Tibial nerve (tissue), 4 donors: ENCODE measurements around the gene CALD1. TPM values are rescaled to one million over a fixed set of nuclear protein-coding genes. Genes with fewer than 3 reads are reported as not detected.

Experiments
- DNase-seq, 2 donors: peaks; one replicate each; pipeline ENCODE4 v3.0.0-alpha.2; 2019; ENCODE audit warnings: low spot score in 2 of 2
- H3K27ac ChIP-seq, 4 donors: fragments of 200-600 bp; sonication (generic) in 3 of 4; one replicate each; pipeline ENCODE4 v1.5.1; 2017 to 2019; ENCODE audit warnings: mild to moderate bottlenecking in 1 of 4
- H3K27me3 ChIP-seq, 2 donors: fragments of 200-600 bp; sonication (generic) in 1 of 2; one replicate each; pipeline versions ENCODE4 v1.5.1 to v1.6.0; 2017 to 2019
- H3K36me3 ChIP-seq, 3 donors: fragments of 200-600 bp; sonication (generic); one replicate each; pipeline ENCODE4 v1.5.1; 2018 to 2019
- H3K4me1 ChIP-seq, 4 donors: fragments of 200-600 bp; sonication (generic) in 3 of 4; one replicate each; pipeline ENCODE4 v1.5.1; 2017 to 2019
- H3K4me3 ChIP-seq, 4 donors: fragments of 200-600 bp; sonication (generic) in 3 of 4; one replicate each; pipeline ENCODE4 v1.5.1; 2017 to 2019; ENCODE audit warnings: mild to moderate bottlenecking in 1 of 4, moderate library complexity in 1 of 4
- H3K9me3 ChIP-seq, 4 donors: fragments of 200-600 bp; sonication (generic) in 3 of 4; one replicate each; pipeline ENCODE4 v1.5.1; 2017 to 2019
- CTCF ChIP-seq, 5 experiments: fragments of 200-600 bp in 3 of 5; fragments of 450-650 bp in 2 of 5; sonication (generic) in 3 of 5; IDR thresholded peaks; one replicate each; pipeline ENCODE4 v1.5.1; 2016 to 2019; ENCODE audit warnings: antibody characterized with exemption in 5 of 5, mild to moderate bottlenecking in 3 of 5, moderate library complexity in 2 of 5
- EP300 ChIP-seq, 2 donors: sonication (generic); formaldehyde crosslinking; IDR thresholded peaks; one replicate each; pipeline ENCODE4 v1.6.1; 2017; ENCODE audit warnings: antibody characterized with exemption in 2 of 2, mild to moderate bottlenecking in 1 of 2
- POLR2A ChIP-seq, 2 donors: fragments of 450-650 bp; IDR thresholded peaks; one replicate each; pipeline ENCODE4 v1.6.1; 2017; ENCODE audit warnings: antibody characterized with exemption in 2 of 2, mild to moderate bottlenecking in 2 of 2, moderate library complexity in 2 of 2
- WGBS, 2 donors: methylation state at CpG; one replicate each; pipeline ENCODE4 v1.1.5; 2018; 5-methylcytosine and 5-hydroxymethylcytosine counted together
- total RNA-seq, 4 donors: library from RNA; depleted of rRNA; stranded (reverse); fragments of >200 nt; gene quantifications; one replicate each; pipeline ENCODE4 v1.1.0, GENCODE V29; 2016

Gene CALD1
- total RNA-seq, 4 donors from 2014 or later, result 320 to 870 (median 433) TPM

GRCh38 chr7:134836447-134836846, 57.0 kb downstream of the CALD1 start:
- TF ChIP-seq EP300 (IDR thresholded peaks at IDR 0.05) (peak in 1 of 2 donors; percentile 71), CTCF (IDR thresholded peaks at IDR 0.05) (no peak)
- Histone ChIP-seq H3K4me3 (no peak overlapping the region), H3K36me3 (no peaks in the 10 kb centered on the region), H3K4me1 (peaks cover 0 to 26% (median 8%) of the 10 kb centered on the region in 4 donors), H3K27ac (peak overlapping the region in 3 of 4 donors; percentile 45 to 83 (median 69)), H3K9me3 (no peaks in the 10 kb centered on the region), H3K27me3 (no peaks in the 10 kb centered on the region)
- 63 to 82% methylated on average over 6 of the region's 6 CpGs for WGBS, 2 donors
- DNase-seq, result peak in 1 of 2 donors; percentile 73

GRCh38 chr7:134839298-134839697, 59.9 kb downstream of the CALD1 start:
- Histone ChIP-seq H3K27me3 (no peaks in the 10 kb centered on the region), H3K4me3 (no peak overlapping the region), H3K4me1 (peaks cover 0 to 32% (median 7%) of the 10 kb centered on the region in 4 donors), H3K27ac (peak overlapping the region in 2 of 4 donors; percentile 8 to 9), H3K9me3 (no peaks in the 10 kb centered on the region), H3K36me3 (peaks cover 0 to 5% (median 0%) of the 10 kb centered on the region in 3 donors)
- no peak for DNase-seq
- no peak for TF ChIP-seq CTCF (IDR thresholded peaks at IDR 0.05)
- TF ChIP-seq EP300 (IDR thresholded peaks at IDR 0.05), result no peak
- TF ChIP-seq POLR2A (IDR thresholded peaks at IDR 0.05), result no peak

GRCh38 chr7:134842062-134842461, 62.6 kb downstream of the CALD1 start:
- Histone ChIP-seq H3K27ac (peak overlapping the region in 2 of 4 donors; percentile 60 to 73), H3K4me1 (peaks cover 0 to 23% (median 3%) of the 10 kb centered on the region in 4 donors), H3K36me3 (peaks cover 0 to 23% (median 0%) of the 10 kb centered on the region in 3 donors), H3K4me3 (no peak overlapping the region), H3K9me3 (no peaks in the 10 kb centered on the region), H3K27me3 (no peaks in the 10 kb centered on the region)
- no peak for TF ChIP-seq POLR2A (IDR thresholded peaks at IDR 0.05)
- TF ChIP-seq CTCF (IDR thresholded peaks at IDR 0.05), result no peak
- no peak for TF ChIP-seq EP300 (IDR thresholded peaks at IDR 0.05)
- DNase-seq, result no peak

GRCh38 chr7:134842886-134843430, 63.5 kb downstream of the CALD1 start:
- TF ChIP-seq EP300 (IDR thresholded peaks at IDR 0.05), result no peak
- TF ChIP-seq POLR2A (IDR thresholded peaks at IDR 0.05), result no peak
- no peak for TF ChIP-seq CTCF (IDR thresholded peaks at IDR 0.05)
- Histone ChIP-seq H3K9me3 (no peaks in the 10 kb centered on the region), H3K4me1 (peaks cover 0 to 32% (median 6%) of the 10 kb centered on the region in 4 donors), H3K27ac (peak overlapping the region in 2 of 4 donors; percentile 60 to 73), H3K4me3 (no peak overlapping the region), H3K27me3 (no peaks in the 10 kb centered on the region), H3K36me3 (peaks cover 0 to 23% (median 0%) of the 10 kb centered on the region in 3 donors)
- WGBS, 2 donors, result 51 to 59% methylated on average over 8 of the region's 8 CpGs
- DNase-seq, result no peak

GRCh38 chr7:134844200-134844599, 64.8 kb downstream of the CALD1 start:
- TF ChIP-seq POLR2A (IDR thresholded peaks at IDR 0.05) (no peak), EP300 (IDR thresholded peaks at IDR 0.05) (no peak), CTCF (IDR thresholded peaks at IDR 0.05) (no peak)
- no peak for DNase-seq
- Histone ChIP-seq H3K36me3 (peaks cover 0 to 23% (median 0%) of the 10 kb centered on the region in 3 donors), H3K9me3 (no peaks in the 10 kb centered on the region), H3K4me1 (peaks cover 0 to 40% (median 6%) of the 10 kb centered on the region in 4 donors), H3K27ac (peak overlapping the region in 1 of 4 donors; percentile 29), H3K4me3 (no peak overlapping the region), H3K27me3 (no peaks in the 10 kb centered on the region)
